SK-N-SH treated with all-trans-retinoic acid at 6 μM for 48 hours (cell line): ENCODE results near the gene SPEF1.

Source experiments
- ATAC-seq: fragments of 200-7000 bp; cut with Tn5 transposase; 3 replicates; pipeline ENCODE4 v1.9.1; 2020; ENCODE audit warnings: mild to moderate bottlenecking, moderate library complexity
- ARNTL ChIP-seq: fragments of 450-650 bp; formaldehyde crosslinking; IDR thresholded peaks from 2 replicates; pipeline ENCODE4 v1.5.0; 2020; ENCODE audit warnings: low read depth, mild to moderate bottlenecking, moderate library complexity, borderline replicate concordance
- BACH2 ChIP-seq: fragments of 250-450 bp; sonication (Bioruptor Pico); IDR thresholded peaks from 2 replicates; pipeline ENCODE4 v1.9.0; 2021; ENCODE audit warnings: mild to moderate bottlenecking, borderline replicate concordance
- CSDC2 ChIP-seq: fragments of 250-450 bp; sonication (Bioruptor Pico); IDR thresholded peaks from 2 replicates; pipeline ENCODE4 v1.5.0; 2020; ENCODE audit warnings: mild to moderate bottlenecking, moderate library complexity
- ESRRG ChIP-seq: fragments of 250-450 bp; sonication (Bioruptor Pico); IDR thresholded peaks from 2 replicates; pipeline ENCODE4 v1.6.1; 2021; ENCODE audit warnings: mild to moderate bottlenecking
- GLIS3 ChIP-seq: fragments of 250-450 bp; sonication (Bioruptor Pico); IDR thresholded peaks from 2 replicates; pipeline ENCODE4 v1.5.0; 2020; ENCODE audit warnings: mild to moderate bottlenecking, moderate library complexity
- OSR1 ChIP-seq: fragments of 250-450 bp; sonication (Bioruptor Pico); IDR thresholded peaks from 2 replicates; pipeline ENCODE4 v1.8.0; 2022; ENCODE audit warnings: moderate library complexity, mild to moderate bottlenecking, inconsistent platforms
- PPARA ChIP-seq: fragments of 250-450 bp; sonication (Bioruptor Pico); IDR thresholded peaks from 2 replicates; pipeline ENCODE4 v1.5.0; 2020; ENCODE audit warnings: mild to moderate bottlenecking, borderline replicate concordance
- RARB ChIP-seq: fragments of 250-450 bp; sonication (Bioruptor Pico); IDR thresholded peaks from 2 replicates; pipeline ENCODE4 v1.8.0; 2021; ENCODE audit warnings: mild to moderate bottlenecking, moderate library complexity
- SNAI2 ChIP-seq: fragments of 250-450 bp; sonication (Bioruptor Pico); IDR thresholded peaks from 2 replicates; pipeline ENCODE4 v1.5.0; 2020; ENCODE audit warnings: mild to moderate bottlenecking, moderate library complexity
- TCF4 ChIP-seq: fragments of 250-450 bp; sonication (Bioruptor Pico); IDR thresholded peaks from 2 replicates; pipeline ENCODE4 v1.8.0; 2021; ENCODE audit warnings: mild to moderate bottlenecking, moderate library complexity, borderline replicate concordance
- TOX ChIP-seq: fragments of 250-450 bp; sonication (Bioruptor Pico); IDR thresholded peaks from 2 replicates; pipeline ENCODE4 v1.8.0; 2021; ENCODE audit warnings: mild to moderate bottlenecking, moderate library complexity, borderline replicate concordance
- ZC3H10 ChIP-seq: fragments of 250-450 bp; sonication (Bioruptor Pico); IDR thresholded peaks from 2 replicates; pipeline ENCODE4 v1.5.1; 2021; ENCODE audit warnings: mild to moderate bottlenecking, moderate library complexity
- ZFP3 ChIP-seq: fragments of 250-450 bp; sonication (Bioruptor Pico); IDR thresholded peaks from 2 replicates; pipeline ENCODE4 v1.5.0; 2020; ENCODE audit warnings: mild to moderate bottlenecking, moderate library complexity
- ZFP30 ChIP-seq: fragments of 450-650 bp; formaldehyde crosslinking; IDR thresholded peaks from 2 replicates; pipeline ENCODE4 v1.5.0; 2022; ENCODE audit warnings: mild to moderate bottlenecking, moderate library complexity
- ZNF565 ChIP-seq: fragments of 450-650 bp; formaldehyde crosslinking; conservative IDR thresholded peaks from 2 replicates; pipeline ENCODE4 v1.5.0; 2020; ENCODE audit warnings: low read depth, mild to moderate bottlenecking, moderate library complexity
- ZNF70 ChIP-seq: fragments of 450-650 bp; formaldehyde crosslinking; IDR thresholded peaks from 2 replicates; pipeline ENCODE4 v1.5.0; 2020; ENCODE audit warnings: mild to moderate bottlenecking, moderate library complexity
- ZNF8 ChIP-seq: fragments of 450-650 bp; formaldehyde crosslinking; IDR thresholded peaks from 2 replicates; pipeline ENCODE4 v1.5.0; 2020; ENCODE audit warnings: mild to moderate bottlenecking, moderate library complexity
- TF ChIP-seq, protein P1 (sequence below): fragments of 250-450 bp; sonication (Bioruptor Pico); IDR thresholded peaks from 2 replicates; pipeline ENCODE4 v1.5.0; 2020; ENCODE audit warnings: mild to moderate bottlenecking, moderate library complexity
- TF ChIP-seq, protein P2 (sequence below): fragments of 250-450 bp; sonication (Bioruptor Pico); IDR thresholded peaks from 2 replicates; pipeline ENCODE4 v1.5.1; 2021; ENCODE audit warnings: mild to moderate bottlenecking, moderate library complexity
- TF ChIP-seq, protein P3 (sequence below): fragments of 250-450 bp; sonication (Bioruptor Pico); IDR thresholded peaks from 2 replicates; pipeline ENCODE4 v1.8.0; 2021; ENCODE audit warnings: low read depth, mild to moderate bottlenecking, moderate library complexity, borderline replicate concordance
- TF ChIP-seq, protein P4 (sequence below): fragments of 250-450 bp; sonication (Bioruptor Pico); IDR thresholded peaks from 2 replicates; pipeline ENCODE4 v1.8.0; 2020; ENCODE audit warnings: mild to moderate bottlenecking, moderate library complexity, borderline replicate concordance

Gene SPEF1

DNA sequence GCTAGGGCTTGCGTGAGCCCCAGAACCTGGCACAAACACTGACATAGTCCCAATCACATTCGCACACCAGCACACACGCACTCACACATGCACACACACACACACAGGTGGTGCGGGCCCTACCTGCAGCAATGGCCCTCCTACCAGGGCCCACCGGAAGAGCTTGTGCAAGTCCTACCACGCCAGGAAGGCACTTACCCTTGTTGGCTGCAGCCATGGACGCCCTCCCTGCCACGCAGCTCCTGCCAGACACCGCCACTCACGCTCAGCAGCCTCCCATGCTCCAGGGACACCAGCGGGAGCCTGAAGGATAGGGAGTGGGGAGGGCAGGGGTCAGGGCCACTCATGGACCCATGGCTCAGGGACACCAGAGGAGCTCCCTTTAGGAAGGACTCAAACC, 21.4 kb downstream of the SPEF1 start:
- TF ChIP-seq, protein P1, sequence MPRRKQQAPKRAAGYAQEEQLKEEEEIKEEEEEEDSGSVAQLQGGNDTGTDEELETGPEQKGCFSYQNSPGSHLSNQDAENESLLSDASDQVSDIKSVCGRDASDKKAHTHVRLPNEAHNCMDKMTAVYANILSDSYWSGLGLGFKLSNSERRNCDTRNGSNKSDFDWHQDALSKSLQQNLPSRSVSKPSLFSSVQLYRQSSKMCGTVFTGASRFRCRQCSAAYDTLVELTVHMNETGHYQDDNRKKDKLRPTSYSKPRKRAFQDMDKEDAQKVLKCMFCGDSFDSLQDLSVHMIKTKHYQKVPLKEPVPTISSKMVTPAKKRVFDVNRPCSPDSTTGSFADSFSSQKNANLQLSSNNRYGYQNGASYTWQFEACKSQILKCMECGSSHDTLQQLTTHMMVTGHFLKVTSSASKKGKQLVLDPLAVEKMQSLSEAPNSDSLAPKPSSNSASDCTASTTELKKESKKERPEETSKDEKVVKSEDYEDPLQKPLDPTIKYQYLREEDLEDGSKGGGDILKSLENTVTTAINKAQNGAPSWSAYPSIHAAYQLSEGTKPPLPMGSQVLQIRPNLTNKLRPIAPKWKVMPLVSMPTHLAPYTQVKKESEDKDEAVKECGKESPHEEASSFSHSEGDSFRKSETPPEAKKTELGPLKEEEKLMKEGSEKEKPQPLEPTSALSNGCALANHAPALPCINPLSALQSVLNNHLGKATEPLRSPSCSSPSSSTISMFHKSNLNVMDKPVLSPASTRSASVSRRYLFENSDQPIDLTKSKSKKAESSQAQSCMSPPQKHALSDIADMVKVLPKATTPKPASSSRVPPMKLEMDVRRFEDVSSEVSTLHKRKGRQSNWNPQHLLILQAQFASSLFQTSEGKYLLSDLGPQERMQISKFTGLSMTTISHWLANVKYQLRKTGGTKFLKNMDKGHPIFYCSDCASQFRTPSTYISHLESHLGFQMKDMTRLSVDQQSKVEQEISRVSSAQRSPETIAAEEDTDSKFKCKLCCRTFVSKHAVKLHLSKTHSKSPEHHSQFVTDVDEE: no peak
- no peak for TF ChIP-seq TCF4
- no peak for TF ChIP-seq PPARA (CRISPR knock-in tag)
- no peak for TF ChIP-seq ZNF565 (CRISPR knock-in tag)
- TF ChIP-seq ESRRG (CRISPR knock-in tag): no peak
- no peak for TF ChIP-seq ZNF70 (CRISPR knock-in tag)
- no peak for TF ChIP-seq OSR1 (CRISPR knock-in tag)
- TF ChIP-seq GLIS3 (CRISPR knock-in tag): no peak
- no peak for TF ChIP-seq TOX (CRISPR knock-in tag)
- no peak for TF ChIP-seq CSDC2 (CRISPR knock-in tag)
- no peak for TF ChIP-seq BACH2 (CRISPR knock-in tag)
- no peak for TF ChIP-seq RARB (CRISPR knock-in tag)
- no peak for TF ChIP-seq ZFP30
- no peak for TF ChIP-seq ZC3H10 (CRISPR knock-in tag)
- TF ChIP-seq, protein P2, sequence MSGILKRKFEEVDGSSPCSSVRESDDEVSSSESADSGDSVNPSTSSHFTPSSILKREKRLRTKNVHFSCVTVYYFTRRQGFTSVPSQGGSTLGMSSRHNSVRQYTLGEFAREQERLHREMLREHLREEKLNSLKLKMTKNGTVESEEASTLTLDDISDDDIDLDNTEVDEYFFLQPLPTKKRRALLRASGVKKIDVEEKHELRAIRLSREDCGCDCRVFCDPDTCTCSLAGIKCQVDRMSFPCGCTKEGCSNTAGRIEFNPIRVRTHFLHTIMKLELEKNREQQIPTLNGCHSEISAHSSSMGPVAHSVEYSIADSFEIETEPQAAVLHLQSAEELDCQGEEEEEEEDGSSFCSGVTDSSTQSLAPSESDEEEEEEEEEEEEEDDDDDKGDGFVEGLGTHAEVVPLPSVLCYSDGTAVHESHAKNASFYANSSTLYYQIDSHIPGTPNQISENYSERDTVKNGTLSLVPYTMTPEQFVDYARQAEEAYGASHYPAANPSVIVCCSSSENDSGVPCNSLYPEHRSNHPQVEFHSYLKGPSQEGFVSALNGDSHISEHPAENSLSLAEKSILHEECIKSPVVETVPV (CRISPR knock-in tag): no peak
- no peak for TF ChIP-seq ARNTL (CRISPR knock-in tag)
- TF ChIP-seq SNAI2: no peak
- no peak for TF ChIP-seq ZNF8
- TF ChIP-seq, protein P3, sequence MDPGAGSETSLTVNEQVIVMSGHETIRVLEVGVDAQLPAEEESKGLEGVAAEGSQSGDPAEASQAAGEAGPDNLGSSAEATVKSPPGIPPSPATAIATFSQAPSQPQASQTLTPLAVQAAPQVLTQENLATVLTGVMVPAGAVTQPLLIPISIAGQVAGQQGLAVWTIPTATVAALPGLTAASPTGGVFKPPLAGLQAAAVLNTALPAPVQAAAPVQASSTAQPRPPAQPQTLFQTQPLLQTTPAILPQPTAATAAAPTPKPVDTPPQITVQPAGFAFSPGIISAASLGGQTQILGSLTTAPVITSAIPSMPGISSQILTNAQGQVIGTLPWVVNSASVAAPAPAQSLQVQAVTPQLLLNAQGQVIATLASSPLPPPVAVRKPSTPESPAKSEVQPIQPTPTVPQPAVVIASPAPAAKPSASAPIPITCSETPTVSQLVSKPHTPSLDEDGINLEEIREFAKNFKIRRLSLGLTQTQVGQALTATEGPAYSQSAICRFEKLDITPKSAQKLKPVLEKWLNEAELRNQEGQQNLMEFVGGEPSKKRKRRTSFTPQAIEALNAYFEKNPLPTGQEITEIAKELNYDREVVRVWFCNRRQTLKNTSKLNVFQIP (CRISPR knock-in tag): no peak
- TF ChIP-seq ZFP3 (CRISPR knock-in tag): no peak

GRCh38 chr20:3759316-3759823, 21.9 kb downstream of the SPEF1 start:
- no peak for ATAC-seq
- TF ChIP-seq ZFP30 (no peak), OSR1 (CRISPR knock-in tag) (no peak), SNAI2 (no peak), PPARA (CRISPR knock-in tag) (no peak), ZNF565 (CRISPR knock-in tag) (no peak), TCF4 (no peak), RARB (CRISPR knock-in tag) (no peak)
- TF ChIP-seq, protein P4, sequence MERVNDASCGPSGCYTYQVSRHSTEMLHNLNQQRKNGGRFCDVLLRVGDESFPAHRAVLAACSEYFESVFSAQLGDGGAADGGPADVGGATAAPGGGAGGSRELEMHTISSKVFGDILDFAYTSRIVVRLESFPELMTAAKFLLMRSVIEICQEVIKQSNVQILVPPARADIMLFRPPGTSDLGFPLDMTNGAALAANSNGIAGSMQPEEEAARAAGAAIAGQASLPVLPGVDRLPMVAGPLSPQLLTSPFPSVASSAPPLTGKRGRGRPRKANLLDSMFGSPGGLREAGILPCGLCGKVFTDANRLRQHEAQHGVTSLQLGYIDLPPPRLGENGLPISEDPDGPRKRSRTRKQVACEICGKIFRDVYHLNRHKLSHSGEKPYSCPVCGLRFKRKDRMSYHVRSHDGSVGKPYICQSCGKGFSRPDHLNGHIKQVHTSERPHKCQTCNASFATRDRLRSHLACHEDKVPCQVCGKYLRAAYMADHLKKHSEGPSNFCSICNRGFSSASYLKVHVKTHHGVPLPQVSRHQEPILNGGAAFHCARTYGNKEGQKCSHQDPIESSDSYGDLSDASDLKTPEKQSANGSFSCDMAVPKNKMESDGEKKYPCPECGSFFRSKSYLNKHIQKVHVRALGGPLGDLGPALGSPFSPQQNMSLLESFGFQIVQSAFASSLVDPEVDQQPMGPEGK (CRISPR knock-in tag): no peak
- TF ChIP-seq, all 23 proteins: peak for 0

More for the DNA sequence above, 21.4 kb downstream of the SPEF1 start:
- no peak for ATAC-seq

GRCh38 chr20:3758566-3758965, 22.7 kb downstream of the SPEF1 start:
- TF ChIP-seq TOX (CRISPR knock-in tag): no peak
- TF ChIP-seq, protein P4 (CRISPR knock-in tag): no peak
- TF ChIP-seq, all 23 proteins: peak for 0
- ATAC-seq: no peak
